Bronchial epithelial cell (primary cell): ENCODE data around the gene UBE2C. TPM values are rescaled to one million over a fixed set of nuclear protein-coding genes. Genes with fewer than 3 reads are reported as not detected.

Experiments used
- DNase-seq: peaks from one replicate; pipeline ENCODE4 v3.0.0-alpha.2; 2010; ENCODE audit warnings: low read depth
- FAIRE-seq: peaks from 2 replicates; lab custom pipeline; 2011; peaks lifted over from hg19 to GRCh38; lab: Jason Lieb, UNC
- H3K27me3 ChIP-seq: 2 replicates; pipeline ENCODE4 v1.5.1; 2011; ENCODE audit warnings: low read length; ENCODE audit not compliant: control insufficient read depth, insufficient read depth
- H3K36me3 ChIP-seq: 2 replicates; pipeline ENCODE4 v1.5.1; 2011; ENCODE audit warnings: low read length; ENCODE audit not compliant: control insufficient read depth, insufficient read depth
- H3K4me3 ChIP-seq: 2 replicates; pipeline ENCODE4 v1.5.1; 2011; ENCODE audit warnings: mild to moderate bottlenecking, low read depth, low read length, control low read depth
- CTCF ChIP-seq: IDR thresholded peaks from 2 replicates; pipeline ENCODE4 v1.5.1; 2011; ENCODE audit warnings: mild to moderate bottlenecking, moderate library complexity, low read length, control low read depth, inconsistent platforms; ENCODE audit not compliant: insufficient read depth, severe bottlenecking
- total RNA-seq: library from RNA; depleted of rRNA; stranded (reverse); fragments of >200 nt; gene quantifications from 2 replicates; pipeline ENCODE4 v1.2.1, GENCODE V29; 2014

The UBE2C gene
- total RNA-seq, 1 donor from 2014 or later: 0.26 TPM

DNA sequence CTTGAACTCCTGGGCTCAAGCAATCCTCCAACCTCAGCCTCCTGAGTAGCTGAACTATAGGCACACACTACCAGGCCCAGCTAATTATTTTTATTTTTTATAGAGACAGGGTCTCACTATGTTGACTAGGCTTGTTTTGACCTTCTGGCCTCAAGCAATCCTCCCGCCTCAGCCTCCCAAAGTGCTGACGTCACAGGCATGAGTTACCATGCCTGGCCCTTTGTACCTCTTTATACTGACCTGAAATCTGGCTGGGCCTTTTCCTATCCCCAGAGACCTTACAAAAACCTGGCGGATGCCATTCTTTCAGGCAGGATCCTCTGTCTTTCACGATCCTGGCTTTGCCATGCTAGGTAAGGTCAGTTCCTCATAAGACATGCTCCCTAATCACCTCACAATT, 32.3 kb upstream of the UBE2C start:
- FAIRE-seq (no peak), DNase-seq (no peak)
- H3K4me3 ChIP-seq: no peak overlapping the region
- TF ChIP-seq CTCF: no peak
- H3K27me3 ChIP-seq: no peaks in the 10 kb centered on the region
- H3K36me3 ChIP-seq: no peaks in the 10 kb centered on the region

- Histone ChIP-seq H3K4me3 (no peak overlapping the region), H3K27me3 (no peaks in the 10 kb centered on the region), H3K36me3 (no peaks in the 10 kb centered on the region)
- DNase-seq (peak; percentile 97), FAIRE-seq (no peak)
- no peak for TF ChIP-seq CTCF
Measured at GRCh38 chr20:45781391-45781931, 31.0 kb upstream of the UBE2C start.

DNA sequence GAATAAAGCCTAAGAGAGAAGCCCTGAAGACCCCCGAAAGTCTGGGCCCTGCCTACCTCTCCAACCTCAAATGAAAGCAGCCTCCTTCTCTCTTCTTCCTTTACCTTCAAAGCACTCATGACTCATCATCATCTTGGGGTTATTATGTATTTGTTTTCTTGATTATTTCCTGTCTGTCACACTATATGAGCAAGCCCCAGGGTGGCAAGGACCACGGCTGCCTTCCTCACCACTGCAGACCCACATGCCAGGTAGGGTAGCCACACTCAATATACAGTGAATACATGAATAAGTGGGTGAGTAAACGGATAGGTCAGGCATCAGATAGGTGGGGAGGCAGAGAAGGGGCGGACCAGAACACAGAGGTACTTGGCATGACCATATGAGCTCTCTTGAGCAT, 29.6 kb upstream of the UBE2C start:
- no peak overlapping the region for H3K4me3 ChIP-seq
- FAIRE-seq (no peak), DNase-seq (peak; percentile 63)

GRCh38 chr20:45783656-45784294, 28.7 kb upstream of the UBE2C start:
- DNase-seq (peak; percentile 29), FAIRE-seq (no peak)
- H3K36me3 ChIP-seq: no peaks in the 10 kb centered on the region
- no peak overlapping the region for H3K4me3 ChIP-seq
- TF ChIP-seq CTCF: no peak
- no peaks in the 10 kb centered on the region for H3K27me3 ChIP-seq

More for the DNA sequence above, 29.6 kb upstream of the UBE2C start:
- TF ChIP-seq CTCF: no peak
- no peaks in the 10 kb centered on the region for H3K27me3 ChIP-seq
- H3K36me3 ChIP-seq: no peaks in the 10 kb centered on the region

DNA sequence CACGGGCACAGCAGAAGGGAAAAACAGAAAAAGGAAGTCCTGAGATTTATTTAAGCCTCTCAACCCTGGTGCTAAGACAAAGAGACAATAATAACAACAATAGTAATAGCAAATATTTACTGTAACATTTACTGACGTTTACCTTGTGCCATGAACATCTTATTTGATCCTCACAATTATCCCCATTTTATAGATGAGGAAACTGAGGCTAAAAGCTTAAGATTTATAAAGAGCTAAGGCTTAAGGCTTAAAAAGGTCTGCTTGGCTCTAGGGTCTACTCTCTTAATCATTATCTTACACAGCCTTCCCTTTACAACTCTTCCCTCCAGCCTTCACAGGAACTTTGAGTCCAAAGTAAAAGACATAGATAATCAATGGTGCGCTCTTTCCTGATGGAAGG, 24.1 kb upstream of the UBE2C start:
- no peak for TF ChIP-seq CTCF
- DNase-seq (no peak), FAIRE-seq (no peak)
- no peak overlapping the region for H3K4me3 ChIP-seq
- no peaks in the 10 kb centered on the region for H3K27me3 ChIP-seq
- H3K36me3 ChIP-seq: no peaks in the 10 kb centered on the region
